Stimulated activated CD4-positive, alpha-beta T cell treated with anti-CD3 and anti-CD28 coated beads, Interleukin-15, amount 100 ng/mL, for 1 hour (primary cell): ENCODE measurements around the gene ATF2.

ENCODE experiments used
- DNase-seq, 2 donors: peaks; one replicate each; pipeline ENCODE4 v3.0.0-alpha.2; 2020; ENCODE audit warnings: low read depth in 1 of 2, low spot score in 1 of 2

ATF2 gene, protein sequence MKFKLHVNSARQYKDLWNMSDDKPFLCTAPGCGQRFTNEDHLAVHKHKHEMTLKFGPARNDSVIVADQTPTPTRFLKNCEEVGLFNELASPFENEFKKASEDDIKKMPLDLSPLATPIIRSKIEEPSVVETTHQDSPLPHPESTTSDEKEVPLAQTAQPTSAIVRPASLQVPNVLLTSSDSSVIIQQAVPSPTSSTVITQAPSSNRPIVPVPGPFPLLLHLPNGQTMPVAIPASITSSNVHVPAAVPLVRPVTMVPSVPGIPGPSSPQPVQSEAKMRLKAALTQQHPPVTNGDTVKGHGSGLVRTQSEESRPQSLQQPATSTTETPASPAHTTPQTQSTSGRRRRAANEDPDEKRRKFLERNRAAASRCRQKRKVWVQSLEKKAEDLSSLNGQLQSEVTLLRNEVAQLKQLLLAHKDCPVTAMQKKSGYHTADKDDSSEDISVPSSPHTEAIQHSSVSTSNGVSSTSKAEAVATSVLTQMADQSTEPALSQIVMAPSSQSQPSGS

GRCh38 chr2:175167792-175168563, at the start of gene ATF2:
ATF2 (minus strand) TSS chr2:175168203; CDS start chr2:175136443, 31,760 bp downstream.
- DNase-seq, result peak; percentile 92 to 93

GRCh38 chr2:175207741-175208438, 39.9 kb upstream of the ATF2 start:
- DNase-seq, result no peak

GRCh38 chr2:175206866-175207265, 38.9 kb upstream of the ATF2 start:
- no peak for DNase-seq

DNA sequence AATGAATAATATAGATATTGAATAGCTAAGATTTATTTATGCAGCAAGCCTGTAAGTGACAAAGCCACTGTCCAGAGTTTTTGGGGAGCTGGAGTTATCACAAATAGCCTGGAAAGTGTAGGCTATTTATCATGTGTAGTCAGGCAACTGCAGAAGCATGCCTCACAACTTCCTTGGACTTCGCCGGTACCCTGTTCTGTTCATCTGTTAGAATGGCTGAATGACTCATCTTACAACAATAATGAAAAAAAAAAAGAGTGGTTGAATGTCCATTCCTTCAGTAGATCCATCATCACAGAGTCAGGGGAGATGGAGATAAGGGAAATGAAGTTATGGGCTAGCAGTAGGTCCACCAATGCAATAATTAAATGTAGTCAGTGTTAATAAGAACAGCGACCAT, 37.5 kb upstream of the ATF2 start:
- DNase-seq, result no peak

DNA sequence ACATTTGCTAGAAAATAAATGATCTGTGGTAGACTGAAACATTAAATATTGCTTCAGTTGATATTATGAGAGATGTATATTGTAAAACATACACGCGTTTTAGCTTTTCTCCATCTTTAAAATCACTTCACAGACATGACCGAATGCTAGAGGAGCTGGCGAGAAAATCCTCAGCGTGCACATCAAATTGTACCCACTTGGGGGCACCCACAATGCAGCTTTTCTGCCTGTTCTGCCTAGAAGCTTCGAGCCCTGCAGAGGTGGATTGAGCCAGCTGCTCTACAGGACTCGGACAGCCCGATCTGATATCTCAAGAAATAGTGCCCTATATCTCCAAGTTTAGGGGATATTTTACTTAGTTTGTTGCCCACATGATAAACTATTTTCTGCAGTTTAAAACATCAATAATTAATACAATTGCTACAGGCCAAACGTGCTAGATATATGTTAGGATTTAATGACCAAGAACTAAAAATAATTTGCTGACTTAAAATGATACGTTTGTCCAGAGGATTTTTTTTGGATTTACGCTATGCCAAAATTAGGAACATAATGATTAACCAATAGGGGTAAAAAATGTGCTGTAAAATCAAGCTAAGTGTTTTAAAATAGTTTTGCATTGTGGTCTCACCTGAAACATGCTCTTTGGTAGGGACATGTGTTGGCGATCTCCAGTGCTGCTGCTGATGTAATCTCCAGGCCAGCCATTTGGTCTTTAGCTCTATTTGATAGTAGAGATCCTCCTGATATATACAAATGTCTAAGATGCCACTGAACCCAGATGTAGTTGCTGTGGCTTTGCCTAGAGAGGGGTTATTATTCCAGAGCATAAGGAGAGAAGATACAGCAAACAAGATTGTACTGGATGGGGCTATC, 35.9 kb upstream of the ATF2 start:
- DNase-seq, result peak in 1 of 2 donors; percentile 10

- DNase-seq, result no peak
Observed at GRCh38 chr2:175195012-175195411, 27.0 kb upstream of the ATF2 start.

DNA sequence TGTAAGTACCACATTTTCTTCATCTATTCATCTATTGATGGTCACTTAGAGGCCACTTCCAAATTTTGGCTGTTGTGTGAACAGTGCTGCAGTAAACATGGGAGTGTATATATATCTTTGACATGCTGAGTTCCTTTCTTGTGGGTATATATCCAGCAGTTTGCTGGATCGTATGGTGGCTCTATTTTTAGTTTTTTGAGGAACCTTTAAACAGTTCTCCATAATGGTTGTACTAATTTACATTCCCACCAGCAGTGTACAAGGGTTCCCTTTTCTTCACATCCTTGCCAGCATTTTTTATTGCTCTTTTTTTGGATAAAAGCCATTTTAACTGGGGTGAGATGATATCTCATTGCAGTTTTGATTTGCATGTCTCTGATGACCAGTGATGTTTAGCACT, 20.8 kb upstream of the ATF2 start:
- no peak for DNase-seq

DNA sequence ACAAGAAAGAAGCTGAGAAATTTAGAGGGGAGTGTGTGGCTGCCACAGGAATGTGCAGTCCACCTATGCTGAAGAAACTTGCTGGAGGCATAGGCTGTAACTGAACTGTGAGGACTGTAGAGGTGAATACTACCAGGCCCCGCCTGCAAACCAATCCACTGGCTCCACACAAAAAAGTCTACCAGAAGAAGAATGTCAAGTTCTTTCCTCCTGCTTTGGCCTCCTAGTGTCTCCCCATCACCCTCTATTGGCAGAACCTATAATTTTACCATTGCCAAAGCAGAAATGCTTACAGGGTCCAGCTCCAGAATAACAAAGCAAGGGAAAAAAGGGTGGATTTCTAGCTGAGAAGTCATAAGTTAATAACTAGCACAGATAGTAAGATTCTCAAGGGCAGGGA, 19.4 kb upstream of the ATF2 start:
- no peak for DNase-seq

DNA sequence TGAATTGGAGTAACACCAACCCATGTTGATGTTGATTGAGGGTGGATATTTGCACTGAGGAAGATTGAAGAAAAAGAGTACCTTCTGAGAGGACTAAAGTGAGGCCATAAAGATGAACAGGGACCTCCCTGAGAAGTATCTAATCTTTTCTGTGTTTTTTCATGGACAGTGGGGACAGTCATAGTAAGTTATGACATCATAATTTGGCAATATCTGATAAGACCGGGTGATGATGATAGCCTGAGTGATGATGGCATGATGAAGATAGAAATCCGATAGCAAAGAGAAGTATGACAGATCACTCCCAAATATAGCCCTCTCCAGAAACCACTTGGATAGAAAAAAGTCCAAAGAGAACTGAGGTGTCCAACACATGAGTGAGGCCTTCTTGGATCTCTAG, 15.7 kb upstream of the ATF2 start:
- DNase-seq, result no peak

DNA sequence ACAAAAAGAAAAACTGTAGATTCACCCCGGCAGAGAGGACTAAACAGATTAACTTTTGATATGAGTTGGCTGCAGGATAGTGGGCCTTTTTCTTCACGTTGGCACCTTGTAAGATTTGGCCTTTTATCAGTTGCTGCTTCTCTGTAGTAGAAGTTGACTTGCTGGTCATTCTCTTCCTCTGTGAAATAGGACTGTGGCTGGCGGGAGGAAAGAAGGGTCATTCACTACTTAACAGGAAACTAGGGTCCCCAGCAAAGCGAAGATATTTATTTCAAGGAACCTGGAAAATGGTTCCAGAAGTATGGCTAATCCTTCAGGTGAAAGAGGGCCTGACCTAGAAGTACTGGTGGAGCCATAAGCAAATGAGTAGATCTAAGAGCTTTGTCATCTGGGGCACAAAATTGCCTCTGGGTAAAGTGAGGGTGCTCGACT, 13.9 kb upstream of the ATF2 start:
- no peak for DNase-seq

- DNase-seq, result peak; percentile 82 to 85
Observed at GRCh38 chr2:175181104-175181876, 13.3 kb upstream of the ATF2 start, which contains the start of gene ATP5MC3. ATP5MC3 (minus strand) TSS chr2:175181710; CDS start chr2:175181393, 317 bp downstream.

- DNase-seq, result peak; percentile 11 to 20
Observed at GRCh38 chr2:175180701-175181103, 12.7 kb upstream of the ATF2 start.

DNA sequence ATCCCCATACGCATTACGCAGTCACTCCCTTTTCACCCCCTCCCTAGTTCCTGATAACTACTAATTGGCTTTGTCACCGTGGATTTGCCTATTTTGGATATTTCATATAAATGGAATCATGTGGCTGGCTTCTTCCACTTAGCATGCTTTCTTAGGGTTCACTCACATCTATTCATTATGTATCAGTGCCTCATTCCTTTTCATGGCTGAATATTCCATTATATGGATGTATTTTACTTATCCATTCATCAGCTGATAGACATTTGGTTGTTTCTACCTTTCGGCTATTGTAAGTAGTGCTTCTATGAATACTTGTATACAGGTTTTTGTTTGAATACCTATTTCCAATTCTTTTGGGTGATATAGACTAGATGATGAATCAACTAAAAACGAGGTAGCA, 8.6 kb upstream of the ATF2 start:
- DNase-seq, result no peak

DNA sequence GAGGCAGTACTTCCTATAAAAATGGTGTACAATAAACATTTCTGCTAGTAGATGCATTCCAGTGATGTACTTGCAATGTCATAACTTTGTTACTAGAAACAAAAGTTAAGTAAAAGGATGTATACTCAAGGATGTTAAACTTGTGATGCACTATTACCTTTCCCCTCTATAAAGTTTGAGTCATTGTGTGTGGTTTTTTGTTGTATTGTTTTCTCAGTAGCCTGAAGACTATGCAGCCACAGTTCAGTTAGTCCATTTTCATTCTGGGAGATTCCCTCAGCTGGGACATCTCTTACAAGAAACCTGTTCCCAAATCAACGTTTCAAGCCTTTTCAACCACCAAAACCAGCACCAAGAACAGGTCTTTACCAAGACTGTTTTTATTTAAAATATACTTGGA, 7.9 kb upstream of the ATF2 start:
- no peak for DNase-seq

DNA sequence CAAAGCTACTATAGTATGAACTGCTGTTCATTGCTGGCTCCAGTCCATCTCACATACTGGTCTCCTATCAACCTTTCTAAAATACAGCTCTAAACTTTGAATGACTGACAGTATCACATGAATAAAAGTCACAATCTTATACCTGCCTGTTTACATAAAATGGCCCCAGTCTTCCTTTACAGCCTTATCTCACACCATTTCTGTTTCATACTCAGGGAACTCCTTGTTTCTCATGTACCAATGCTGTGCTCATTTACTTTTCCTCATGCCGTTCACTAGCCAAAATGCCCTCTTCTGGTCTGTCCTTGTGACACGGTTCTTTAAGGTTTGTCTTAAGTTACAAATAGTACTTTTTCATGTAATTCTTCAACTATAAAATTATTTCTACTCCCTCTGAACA, 7.3 kb upstream of the ATF2 start:
- no peak for DNase-seq

DNA sequence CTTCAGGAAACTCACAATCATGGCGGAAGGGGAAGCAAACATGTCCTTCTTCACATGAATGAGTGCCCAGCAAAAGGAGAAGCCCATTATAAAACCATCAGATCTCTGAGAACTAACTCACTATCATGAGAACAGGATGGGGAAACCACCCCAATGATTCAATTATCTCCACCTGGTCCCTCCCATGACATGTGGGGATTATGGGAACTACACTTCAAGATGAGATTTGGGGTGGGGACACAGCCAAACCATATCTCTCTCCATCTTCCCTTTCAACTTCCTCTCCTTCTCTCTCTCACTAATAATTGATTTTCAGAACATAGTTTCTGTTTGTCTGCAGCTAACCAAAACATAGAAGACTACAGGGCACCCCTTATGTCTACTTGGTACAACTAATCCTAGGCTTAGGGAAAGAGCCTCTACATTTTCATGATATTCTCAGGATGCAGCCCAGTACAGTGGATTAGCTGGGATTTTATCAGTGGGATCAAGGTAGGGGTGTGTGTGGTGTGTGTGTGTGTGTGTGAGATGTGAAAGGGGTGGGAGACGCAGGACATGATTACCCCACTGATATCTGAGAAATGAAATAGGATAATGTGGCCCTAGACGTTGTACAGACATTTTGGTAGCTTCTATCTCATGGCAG, 2.8 kb upstream of the ATF2 start:
- no peak for DNase-seq

DNA sequence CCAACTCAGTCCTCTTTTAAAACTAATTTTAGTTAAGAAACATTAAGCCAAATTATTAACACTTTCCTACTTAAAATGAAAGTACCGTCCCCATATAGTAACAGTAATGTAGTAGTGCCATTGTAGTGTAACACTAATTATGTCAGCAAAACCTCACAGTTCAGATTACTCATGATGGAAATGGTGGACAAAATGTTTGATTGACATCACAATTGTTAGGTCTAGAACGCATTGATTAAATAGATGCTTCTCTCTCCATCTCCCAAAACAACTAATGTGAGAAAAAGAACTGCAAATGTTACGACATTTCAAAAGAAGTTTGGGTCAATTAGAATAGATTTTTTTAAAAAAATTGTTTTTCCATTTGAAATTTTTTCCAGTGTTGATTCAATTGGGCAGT, 1.2 kb upstream of the ATF2 start:
- no peak for DNase-seq

GRCh38 chr2:175168564-175168945, 552 bp upstream of the ATF2 start:
- no peak for DNase-seq

GRCh38 chr2:175167076-175167791, 769 bp downstream of the ATF2 start:
- peak in 1 of 2 donors; percentile 2 for DNase-seq
